Measurements from ENCODE around the gene SLC39A5. TPM values are rescaled to one million over a fixed set of nuclear protein-coding genes. Genes with fewer than 3 reads are reported as not detected.

SLC39A5 gene
- total RNA-seq, 1 experiment from 2014 or later: not detected

DNA sequence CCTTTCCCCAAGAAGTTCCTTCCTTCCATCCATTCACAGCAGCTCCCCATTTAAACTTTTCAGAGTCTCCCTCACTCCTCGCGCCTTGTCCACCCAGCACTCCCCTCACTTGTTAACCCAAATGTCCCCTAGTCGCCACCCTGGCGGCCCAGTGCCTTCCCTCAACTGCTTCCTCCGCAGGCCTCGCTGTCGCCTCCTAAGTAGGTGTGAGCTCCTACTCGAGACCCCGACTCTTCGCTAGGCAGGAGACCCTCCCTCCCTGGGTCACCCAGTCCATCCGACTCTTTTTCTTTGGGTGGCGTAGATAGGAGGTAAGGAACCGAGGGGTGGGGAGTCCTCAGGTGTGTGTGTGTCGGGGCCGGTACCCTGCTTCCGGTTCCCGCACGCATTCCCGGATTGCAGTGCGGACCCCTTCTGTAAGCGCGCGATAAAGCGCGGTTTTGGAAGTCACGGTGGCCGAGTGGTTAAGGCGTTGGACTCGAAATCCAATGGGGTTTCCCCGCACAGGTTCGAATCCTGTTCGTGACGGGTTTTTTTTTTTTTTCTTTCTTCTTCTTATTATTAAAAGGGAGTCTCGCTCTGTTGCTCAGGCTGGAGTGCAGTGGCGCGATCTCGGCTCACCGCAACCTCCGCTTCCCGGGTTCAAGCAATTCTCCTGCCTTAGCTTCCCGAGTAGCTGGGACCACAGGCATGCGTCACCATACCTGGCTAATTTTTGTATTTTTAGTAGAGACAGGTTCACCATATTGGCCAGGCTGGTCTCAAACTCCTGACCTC, 39.7 kb upstream of the SLC39A5 start:
- H3K56ac ChIP-seq (ENCODE audit: insufficient read length, low read depth, low read length): no peak overlapping the region
- H3K27ac ChIP-seq (ENCODE audit: insufficient read length, low read depth, low read length): peak overlapping the region; percentile 48
- Mint-ChIP-seq H3K27ac (peak overlapping the region; percentile 97 to 99 (median 99)), H3K27me3 (ENCODE audit: low read depth) (peaks cover 3% of the 10 kb centered on the region; the same call in 1 of the 2 replicates), H3K4me3 (peak overlapping the region; percentile 94 to 98), H3K9me3 (0 out of 5 replicates have a peak, but pooled peaks cover 0 to 3% of the 10 kb centered on the region in 2 experiments), H3K4me1 (peaks cover 24 to 27% of the 10 kb centered on the region in 2 experiments), H3K36me3 (ENCODE audit: insufficient read depth in 1 of 3, low read depth in 3 of 3) (peaks cover 27 to 43% (median 38%) of the 10 kb centered on the region in 3 experiments; a peak in 6 of 7 replicates)
- peak overlapping the region; percentile 31 for H2BK12ac ChIP-seq (ENCODE audit: insufficient read length, low read depth, low read length)
- no peak overlapping the region for H2BK20ac ChIP-seq (ENCODE audit: low read depth, low read length, poor library complexity, severe bottlenecking)
- H3K79me1 ChIP-seq (ENCODE audit: insufficient read depth, low read depth, low read length, poor library complexity, severe bottlenecking): peaks cover 6% of the 10 kb centered on the region
- peak overlapping the region; percentile 93 for H3K18ac ChIP-seq (ENCODE audit: insufficient read length, low read depth, low read length)
- no peaks in the 10 kb centered on the region for H3K9me3 ChIP-seq (ENCODE audit: control insufficient read depth, low read depth, low read length)
- H4K20me1 ChIP-seq (ENCODE audit: control insufficient read depth, insufficient read depth, insufficient read length): no peaks in the 10 kb centered on the region
- peak; percentile 96 for DNase-seq
- H3K4me1 ChIP-seq (ENCODE audit: insufficient read depth, low read length): peaks cover 8% of the 10 kb centered on the region
- peak overlapping the region; percentile 86 for H3K9ac ChIP-seq (ENCODE audit: extremely low read depth, insufficient read length, low read length)
- H2BK5ac ChIP-seq (ENCODE audit: insufficient read length, low read length): no peak overlapping the region
- WGBS (ENCODE audit: extremely low coverage, insufficient read length, low lambda C conversion rate): no CpG with 5 or more reads among the region's 42 CpGs
- H3K27me3 ChIP-seq (ENCODE audit: insufficient read depth, low read length): no peaks in the 10 kb centered on the region
- H2AFZ ChIP-seq (ENCODE audit: low read length): peak overlapping the region; percentile 88
- H4K8ac ChIP-seq (replicated peaks; ENCODE audit: insufficient read length, low read depth, low read length): no peak overlapping the region
- H4K91ac ChIP-seq (ENCODE audit: insufficient read length, low read depth, low read length): no peak overlapping the region
- no peak overlapping the region for H3K4ac ChIP-seq (ENCODE audit: low read depth, low read length)
- H2AK5ac ChIP-seq (ENCODE audit: insufficient read length, low read length): no peak overlapping the region
- H2BK15ac ChIP-seq (ENCODE audit: low read depth, low read length): no peak overlapping the region
- H3K23ac ChIP-seq (ENCODE audit: insufficient read length, low read depth, low read length): no peak overlapping the region
- no peak overlapping the region for H4K5ac ChIP-seq (ENCODE audit: insufficient read length, low read depth, low read length)
- peak overlapping the region; percentile 74 for H2BK120ac ChIP-seq (ENCODE audit: low read depth, low read length, poor library complexity, severe bottlenecking)
- H3K79me2 ChIP-seq (ENCODE audit: insufficient read depth, low read length): peaks cover 8% of the 10 kb centered on the region; the same call in 1 of the 2 replicates
- H3K23me2 ChIP-seq (ENCODE audit: insufficient read length, low read depth, low read length, poor library complexity, severe bottlenecking): peaks cover 12% of the 10 kb centered on the region
- TF ChIP-seq, protein P1, sequence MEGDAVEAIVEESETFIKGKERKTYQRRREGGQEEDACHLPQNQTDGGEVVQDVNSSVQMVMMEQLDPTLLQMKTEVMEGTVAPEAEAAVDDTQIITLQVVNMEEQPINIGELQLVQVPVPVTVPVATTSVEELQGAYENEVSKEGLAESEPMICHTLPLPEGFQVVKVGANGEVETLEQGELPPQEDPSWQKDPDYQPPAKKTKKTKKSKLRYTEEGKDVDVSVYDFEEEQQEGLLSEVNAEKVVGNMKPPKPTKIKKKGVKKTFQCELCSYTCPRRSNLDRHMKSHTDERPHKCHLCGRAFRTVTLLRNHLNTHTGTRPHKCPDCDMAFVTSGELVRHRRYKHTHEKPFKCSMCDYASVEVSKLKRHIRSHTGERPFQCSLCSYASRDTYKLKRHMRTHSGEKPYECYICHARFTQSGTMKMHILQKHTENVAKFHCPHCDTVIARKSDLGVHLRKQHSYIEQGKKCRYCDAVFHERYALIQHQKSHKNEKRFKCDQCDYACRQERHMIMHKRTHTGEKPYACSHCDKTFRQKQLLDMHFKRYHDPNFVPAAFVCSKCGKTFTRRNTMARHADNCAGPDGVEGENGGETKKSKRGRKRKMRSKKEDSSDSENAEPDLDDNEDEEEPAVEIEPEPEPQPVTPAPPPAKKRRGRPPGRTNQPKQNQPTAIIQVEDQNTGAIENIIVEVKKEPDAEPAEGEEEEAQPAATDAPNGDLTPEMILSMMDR (conservative IDR thresholded peaks at IDR 0.05): no peak; the same call in 1 of the 3 replicates
- H3K4me2 ChIP-seq (ENCODE audit: insufficient read depth, insufficient read length, low read length): peak overlapping the region; percentile 86
- H3K14ac ChIP-seq (ENCODE audit: insufficient read depth, low read length): peak overlapping the region; percentile 95; the same call in 1 of the 2 replicates
- H3T11ph ChIP-seq (ENCODE audit: low read length): no peak overlapping the region

All from H9 (cell line).